RWPE2 (cell line): ENCODE measurements around the gene LHX6.
A peak's percentile ranks its signal among the peaks of the same experiment; 100 is the strongest.

Source experiments
- ATAC-seq: fragments of 200-7000 bp; cut with Tn5 transposase; 3 replicates; pipeline ENCODE4 v1.9.1; 2021; ENCODE audit warnings: low read depth
- DNase-seq: peaks from one replicate; pipeline ENCODE4 v3.0.0-alpha.2; 2020; ENCODE audit warnings: low spot score
- H3K27ac ChIP-seq: fragments of 450-650 bp; 2 replicates; pipeline ENCODE4 v1.5.1; 2017; ENCODE audit warnings: mild to moderate bottlenecking; ENCODE audit not compliant: poor library complexity, severe bottlenecking
- H3K27me3 ChIP-seq: fragments of 250-450 bp; sonication (Bioruptor Pico); 2 replicates; pipeline ENCODE4 v1.5.1; 2021; ENCODE audit warnings: mild to moderate bottlenecking, moderate library complexity; ENCODE audit not compliant: insufficient read depth, poor library complexity, severe bottlenecking
- H3K36me3 ChIP-seq: fragments of 250-450 bp; sonication (Bioruptor Pico); 2 replicates; pipeline ENCODE4 v1.5.1; 2020; ENCODE audit warnings: low read depth, mild to moderate bottlenecking, moderate library complexity
- H3K4me1 ChIP-seq: fragments of 250-450 bp; sonication (Bioruptor Pico); 2 replicates; pipeline ENCODE4 v1.5.1; 2021; ENCODE audit warnings: mild to moderate bottlenecking, moderate library complexity; ENCODE audit not compliant: insufficient read depth, poor library complexity, severe bottlenecking
- H3K4me3 ChIP-seq: fragments of 250-450 bp; sonication (Bioruptor Pico); 2 replicates; pipeline ENCODE4 v1.5.1; 2021; ENCODE audit warnings: mild to moderate bottlenecking, moderate library complexity; ENCODE audit not compliant: severe bottlenecking
- H3K9me3 ChIP-seq: fragments of 250-450 bp; sonication (Bioruptor Pico); 2 replicates; pipeline ENCODE4 v1.5.1; 2021; ENCODE audit warnings: mild to moderate bottlenecking, moderate library complexity; ENCODE audit not compliant: severe bottlenecking
- TF ChIP-seq, protein P1 (sequence below): fragments of 450-650 bp; IDR thresholded peaks from one replicate; pipeline ENCODE4 v1.5.1; 2017; ENCODE audit warnings: mild to moderate bottlenecking, moderate library complexity; ENCODE audit not compliant: poor library complexity, severe bottlenecking

Gene LHX6

DNA sequence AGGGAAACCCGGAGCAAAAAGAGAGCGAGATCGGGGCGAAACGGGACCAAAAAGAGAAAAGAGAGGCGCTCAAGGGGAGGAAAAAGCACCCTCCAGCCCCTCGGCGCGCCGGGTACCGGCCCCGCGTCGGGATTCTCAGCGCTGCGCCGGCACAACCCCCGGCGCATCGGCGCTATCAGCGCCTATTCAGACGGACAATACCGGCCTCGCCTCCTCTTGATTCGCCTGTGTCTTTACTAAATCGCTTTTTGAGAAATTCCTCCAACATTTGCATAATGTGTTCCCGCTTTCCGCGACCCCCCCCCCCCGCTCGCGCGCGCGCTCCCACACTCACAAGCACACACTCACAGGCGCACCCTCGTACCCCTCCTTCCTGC lies 578 bp downstream of the LHX6 start:
- peak; percentile 28; the same call in 2 of the 3 replicates for ATAC-seq
- Histone ChIP-seq H3K4me3 (peak overlapping the region; percentile 33), H3K36me3 (no peaks in the 10 kb centered on the region), H3K4me1 (no peaks in the 10 kb centered on the region), H3K27ac (no peak overlapping the region), H3K9me3 (no peaks in the 10 kb centered on the region), H3K27me3 (peaks cover 21% of the 10 kb centered on the region)
- DNase-seq = no peak
- TF ChIP-seq, protein P1, sequence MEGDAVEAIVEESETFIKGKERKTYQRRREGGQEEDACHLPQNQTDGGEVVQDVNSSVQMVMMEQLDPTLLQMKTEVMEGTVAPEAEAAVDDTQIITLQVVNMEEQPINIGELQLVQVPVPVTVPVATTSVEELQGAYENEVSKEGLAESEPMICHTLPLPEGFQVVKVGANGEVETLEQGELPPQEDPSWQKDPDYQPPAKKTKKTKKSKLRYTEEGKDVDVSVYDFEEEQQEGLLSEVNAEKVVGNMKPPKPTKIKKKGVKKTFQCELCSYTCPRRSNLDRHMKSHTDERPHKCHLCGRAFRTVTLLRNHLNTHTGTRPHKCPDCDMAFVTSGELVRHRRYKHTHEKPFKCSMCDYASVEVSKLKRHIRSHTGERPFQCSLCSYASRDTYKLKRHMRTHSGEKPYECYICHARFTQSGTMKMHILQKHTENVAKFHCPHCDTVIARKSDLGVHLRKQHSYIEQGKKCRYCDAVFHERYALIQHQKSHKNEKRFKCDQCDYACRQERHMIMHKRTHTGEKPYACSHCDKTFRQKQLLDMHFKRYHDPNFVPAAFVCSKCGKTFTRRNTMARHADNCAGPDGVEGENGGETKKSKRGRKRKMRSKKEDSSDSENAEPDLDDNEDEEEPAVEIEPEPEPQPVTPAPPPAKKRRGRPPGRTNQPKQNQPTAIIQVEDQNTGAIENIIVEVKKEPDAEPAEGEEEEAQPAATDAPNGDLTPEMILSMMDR = no peak

DNA sequence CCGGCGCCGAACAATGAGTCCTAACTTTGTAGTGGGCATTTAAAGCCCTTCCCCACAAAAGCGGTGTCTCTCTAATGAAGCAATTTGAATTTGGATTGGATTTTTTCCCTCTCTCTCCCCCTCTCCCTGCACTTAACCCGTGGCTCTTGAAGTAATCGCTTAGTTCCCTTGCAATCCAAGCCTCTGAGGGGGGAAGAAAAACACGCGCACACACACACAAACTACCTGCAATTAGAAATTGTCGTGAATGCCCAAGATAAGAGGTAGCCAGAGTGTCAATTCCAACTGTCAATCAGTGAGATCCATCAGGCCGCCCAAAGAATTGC lies 1.2 kb downstream of the LHX6 start:
- ATAC-seq (no peak), DNase-seq (no peak)
- no peaks in the 10 kb centered on the region for H3K4me1 ChIP-seq
- TF ChIP-seq, protein P1 = no peak
- peaks cover 21% of the 10 kb centered on the region for H3K27me3 ChIP-seq
- no peak overlapping the region for H3K4me3 ChIP-seq
- H3K9me3 ChIP-seq = no peaks in the 10 kb centered on the region
- no peak overlapping the region for H3K27ac ChIP-seq
- H3K36me3 ChIP-seq = no peaks in the 10 kb centered on the region

DNA sequence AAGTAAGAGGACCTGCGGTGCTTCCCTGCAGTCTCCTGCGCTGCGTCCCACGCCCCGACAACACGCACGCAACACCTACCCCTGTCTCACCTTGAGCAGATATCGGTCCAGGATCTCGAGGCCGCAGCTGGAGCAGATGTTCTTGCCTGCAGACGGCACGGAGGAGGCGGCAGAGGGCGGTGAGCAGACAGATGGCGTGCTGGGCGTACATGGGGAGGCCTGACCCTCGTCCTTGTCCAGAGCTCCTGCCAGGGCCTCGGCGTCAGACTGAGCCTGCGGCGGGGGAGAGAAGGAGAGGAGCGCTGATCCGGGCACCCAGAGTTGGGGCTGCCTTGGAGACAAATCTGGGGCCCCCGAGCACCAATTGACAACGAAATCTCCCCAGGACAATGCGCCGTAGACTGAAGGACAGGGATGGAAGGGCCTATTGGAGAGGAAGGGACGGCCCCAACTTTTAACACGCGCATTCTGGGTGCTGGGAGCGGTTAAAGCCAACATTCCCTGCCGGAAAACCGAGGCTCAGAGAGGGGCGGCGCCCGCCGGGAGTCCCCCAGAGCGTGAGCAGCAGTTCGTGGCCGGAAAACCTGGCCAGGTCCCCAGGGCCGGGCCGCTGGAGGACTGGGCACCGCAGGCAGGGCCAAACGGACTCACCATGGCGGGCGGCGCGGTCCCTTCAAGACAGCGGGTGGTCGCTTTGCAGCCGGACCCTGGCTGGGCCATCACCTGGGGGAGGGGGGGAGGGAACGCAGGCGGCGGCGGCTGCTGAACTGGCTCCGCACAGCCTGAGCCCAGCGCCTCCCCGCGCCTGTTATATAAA lies 1.8 kb downstream of the LHX6 start:
- DNase-seq (no peak), ATAC-seq (no peak)
- TF ChIP-seq, protein P1 = no peak
- Histone ChIP-seq H3K4me3 (no peak overlapping the region), H3K4me1 (no peaks in the 10 kb centered on the region), H3K36me3 (no peaks in the 10 kb centered on the region), H3K27ac (no peak overlapping the region), H3K9me3 (no peaks in the 10 kb centered on the region), H3K27me3 (peaks cover 21% of the 10 kb centered on the region)

DNA sequence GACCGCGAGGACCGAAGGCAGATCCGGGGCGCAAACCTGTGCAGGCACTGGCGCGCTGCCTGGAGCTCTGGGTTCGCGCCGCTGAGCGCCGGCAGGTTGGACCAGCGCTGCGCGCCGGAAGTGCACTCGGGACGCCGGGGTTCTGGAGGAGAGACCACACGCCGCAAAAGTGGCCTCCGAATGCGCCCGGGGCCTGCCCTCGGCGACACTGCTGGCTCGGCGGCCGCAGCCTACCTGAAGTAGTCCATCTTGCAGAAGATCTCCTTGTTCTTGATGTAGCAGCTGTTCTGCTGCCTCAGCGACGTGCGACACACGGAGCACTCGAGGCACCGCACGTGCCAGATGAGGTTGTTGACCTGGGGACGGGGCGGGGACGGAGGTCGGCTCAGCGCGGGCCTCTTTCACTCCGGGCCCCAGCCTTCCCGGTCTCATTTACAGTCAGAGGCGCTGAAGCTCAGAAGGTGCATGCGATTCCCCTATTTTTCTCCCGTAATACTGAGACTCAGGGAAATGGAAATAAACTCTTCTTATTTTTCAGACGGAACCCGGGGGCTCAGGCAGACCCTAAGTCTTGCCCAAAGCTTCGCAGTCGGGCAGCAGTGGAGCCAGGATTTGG lies 2.5 kb downstream of the LHX6 start:
- Histone ChIP-seq H3K4me3 (no peak overlapping the region), H3K27ac (no peak overlapping the region), H3K27me3 (peaks cover 21% of the 10 kb centered on the region), H3K36me3 (no peaks in the 10 kb centered on the region), H3K4me1 (no peaks in the 10 kb centered on the region), H3K9me3 (no peaks in the 10 kb centered on the region)
- TF ChIP-seq, protein P1 = no peak
- ATAC-seq = no peak
- DNase-seq = no peak
